PC-9 (cell line): Measurements from ENCODE around the gene ATP1A3. TPM values are rescaled to one million over a fixed set of nuclear protein-coding genes. Genes with fewer than 3 reads are reported as not detected.

Experiments used
- BruUV-seq: library from RNA; stranded (reverse); fragments of 400-500 nt; replicated peaks from 2 replicates; lab custom pipeline; 2021; lab: Mats Ljungman, UMichigan
- CTCF ChIA-PET: fragments of 300-600 bp; sonication (Branson Sonifier 250); formaldehyde crosslinking; loops from one replicate; lab custom pipeline; 2022; ENCODE audit warnings: antibody characterized with exemption; lab: Charles Lee
- POLR2A ChIA-PET: fragments of 300-600 bp; sonication (Branson Sonifier 250); formaldehyde crosslinking; loops from one replicate; lab custom pipeline; 2022; ENCODE audit warnings: antibody characterized with exemption; ENCODE audit not compliant: unreplicated experiment; lab: Charles Lee
- DNase-seq, 2 experiments: peaks; one replicate each; pipeline versions ENCODE4 v3.0.0 to v3.0.0-alpha.2; 2015 to 2022; ENCODE audit warnings: mixed read lengths in 1 of 2
- H2AFZ ChIP-seq: fragments of 200-600 bp; sonication (generic); 2 replicates; pipeline ENCODE4 v1.8.1; 2017; ENCODE audit warnings: antibody characterized with exemption
- H3F3A ChIP-seq: fragments of 200-600 bp; sonication (generic); 2 replicates; pipeline ENCODE4 v1.8.1; 2017; ENCODE audit warnings: antibody characterized with exemption, mild to moderate bottlenecking, low read depth; ENCODE audit not compliant: insufficient read depth
- H3K27ac ChIP-seq: fragments of 200-600 bp; sonication (generic); 2 replicates; pipeline ENCODE4 v1.6.1; 2016; ENCODE audit warnings: mixed run types
- H3K27me3 ChIP-seq: fragments of 200-600 bp; sonication (generic); 2 replicates; pipeline ENCODE4 v1.6.1; 2016; ENCODE audit warnings: low read depth, mixed run types; ENCODE audit not compliant: insufficient read depth
- H3K36me3 ChIP-seq: fragments of 200-600 bp; sonication (generic); 2 replicates; pipeline ENCODE4 v1.6.1; 2016; ENCODE audit warnings: low read depth, mixed run types
- H3K4me1 ChIP-seq: fragments of 200-600 bp; sonication (generic); replicated peaks from 2 replicates; pipeline ENCODE4 v1.6.1; 2016; ENCODE audit warnings: mixed run types; ENCODE audit not compliant: insufficient read depth
- H3K4me2 ChIP-seq: fragments of 200-600 bp; sonication (generic); 2 replicates; pipeline ENCODE4 v1.6.1; 2017; ENCODE audit warnings: mixed run types
- H3K4me3 ChIP-seq: fragments of 200-600 bp; sonication (generic); 2 replicates; pipeline ENCODE4 v1.6.1; 2016; ENCODE audit warnings: mixed run types
- H3K79me2 ChIP-seq: fragments of 200-600 bp; sonication (generic); 2 replicates; pipeline ENCODE4 v1.6.1; 2017; ENCODE audit warnings: low read depth, mixed run types
- H3K9me2 ChIP-seq: fragments of 200-600 bp; sonication (generic); 2 replicates; pipeline ENCODE4 v1.8.1; 2017; ENCODE audit warnings: mild to moderate bottlenecking; ENCODE audit not compliant: insufficient read depth
- H3K9me3 ChIP-seq: fragments of 200-600 bp; sonication (generic); 2 replicates; pipeline ENCODE4 v1.8.1; 2016; ENCODE audit warnings: low read depth; ENCODE audit not compliant: insufficient read depth
- H4K20me1 ChIP-seq: fragments of 200-600 bp; sonication (generic); 2 replicates; pipeline ENCODE4 v1.8.1; 2017; ENCODE audit not compliant: insufficient read depth
- CTCF ChIP-seq: fragments of 200-600 bp; sonication (generic); conservative IDR thresholded peaks from 2 replicates; pipeline ENCODE4 v1.6.1; 2017; ENCODE audit warnings: mixed run types, antibody characterized with exemption, mild to moderate bottlenecking, moderate library complexity
- EZH2 ChIP-seq: fragments of 200-600 bp; sonication (generic); IDR thresholded peaks from 2 replicates; pipeline ENCODE4 v1.8.0; 2017; ENCODE audit warnings: antibody characterized with exemption, low read depth
- intact Hi-C: fragments of 100-400 bp; cut with micrococcal nuclease; formaldehyde crosslinking; loops from one replicate; pipeline ENCODE4 v1.10.0; 2022; ENCODE audit not compliant: unreplicated experiment
- total RNA-seq: library from RNA; stranded (reverse); gene quantifications from 2 replicates; pipeline ENCODE4 v1.2.3, GENCODE V29; 2021

The ATP1A3 gene
- total RNA-seq, 1 experiment from 2014 or later: not detected

DNA sequence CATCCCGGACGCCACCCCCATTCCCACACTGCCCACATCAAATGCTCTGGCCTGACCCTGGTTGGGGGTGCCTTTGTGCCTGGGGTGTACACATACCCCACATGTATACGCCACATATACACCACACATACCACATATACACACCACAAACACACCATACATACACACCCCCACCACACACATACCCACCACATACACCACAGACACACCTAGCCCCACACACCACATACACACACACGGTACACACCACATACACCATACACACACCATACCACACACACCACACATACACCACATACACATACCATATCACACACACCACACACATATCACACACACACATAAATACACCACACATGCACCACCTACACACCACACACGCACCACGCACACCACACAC, 75.9 kb downstream of the ATP1A3 start:
- BruUV-seq: no TSS peak
- CTCF ChIA-PET: no interaction called here
- H3K4me3 ChIP-seq: no peak overlapping the region
- peaks cover 48% of the 10 kb centered on the region for H3K27me3 ChIP-seq
- no peak for DNase-seq
- POLR2A ChIA-PET: no interaction called here
- H3K9me3 ChIP-seq: no peaks in the 10 kb centered on the region
- H3K4me1 ChIP-seq: no peaks in the 10 kb centered on the region
- H3K27ac ChIP-seq: no peak overlapping the region
- TF ChIP-seq CTCF (no peak), EZH2 (no peak)
- no peaks in the 10 kb centered on the region for H3K79me2 ChIP-seq
- intact Hi-C loops: no loop called here
- H4K20me1 ChIP-seq: no peaks in the 10 kb centered on the region
- H2AFZ ChIP-seq: no peak overlapping the region
- no peak overlapping the region for H3K4me2 ChIP-seq
- no peaks in the 10 kb centered on the region for H3K9me2 ChIP-seq
- no peaks in the 10 kb centered on the region for H3K36me3 ChIP-seq
- peaks cover 20% of the 10 kb centered on the region; the same call in 1 of the 2 replicates for H3F3A ChIP-seq

- BruUV-seq: no TSS peak
- ChIA-PET POLR2A (no interaction called here), CTCF (no interaction called here)
- Histone ChIP-seq H3K27me3 (peaks cover 45% of the 10 kb centered on the region), H3K4me2 (no peak overlapping the region), H2AFZ (no peak overlapping the region), H3K4me1 (no peaks in the 10 kb centered on the region), H4K20me1 (no peaks in the 10 kb centered on the region), H3F3A (peaks cover 20% of the 10 kb centered on the region; the same call in 1 of the 2 replicates), H3K9me2 (no peaks in the 10 kb centered on the region), H3K36me3 (no peaks in the 10 kb centered on the region), H3K9me3 (no peaks in the 10 kb centered on the region), H3K4me3 (no peak overlapping the region), H3K79me2 (no peaks in the 10 kb centered on the region), H3K27ac (no peak overlapping the region)
- no peak for DNase-seq
- TF ChIP-seq CTCF (no peak), EZH2 (no peak)
- intact Hi-C loops: no loop called here
Observed at GRCh38 chr19:41917676-41918075, 76.4 kb downstream of the ATP1A3 start.

Other genes with a start within 250 kb of the ATP1A3 start
- gene CEACAM6, start 238.7 kb downstream of the ATP1A3 start, total RNA-seq: 265 and 468 TPM in 2 replicates
- not detected in 2 replicates for gene CEACAM3, start 197.6 kb downstream of the ATP1A3 start, total RNA-seq
- not detected in 2 replicates for gene LYPD4, start 149.5 kb downstream of the ATP1A3 start, total RNA-seq
- not detected in 2 replicates for gene DMRTC2, start 149.2 kb downstream of the ATP1A3 start, total RNA-seq
- 2,593 and 3,356 TPM in 2 replicates for gene RPS19, start 134.0 kb downstream of the ATP1A3 start, total RNA-seq
- gene CD79A, start 117.0 kb downstream of the ATP1A3 start, total RNA-seq: 0.33 and 0.59 TPM in 2 replicates
- 101 and 109 TPM in 2 replicates for gene ARHGEF1, start 111.0 kb downstream of the ATP1A3 start, total RNA-seq
- gene ERFL, start 65.8 kb downstream of the ATP1A3 start, total RNA-seq: 0.65 and 0.98 TPM in 2 replicates
- 110 and 188 TPM in 2 replicates for gene RABAC1, start 34.9 kb downstream of the ATP1A3 start, total RNA-seq
- gene GRIK5, start 76.0 kb upstream of the ATP1A3 start, total RNA-seq: 0.96 and 1.1 TPM in 2 replicates
- gene ZNF574, start 81.9 kb upstream of the ATP1A3 start, total RNA-seq: 19.4 and 21.6 TPM in 2 replicates
- gene POU2F2, start 138.2 kb upstream of the ATP1A3 start, total RNA-seq: 2.9 and 3.5 TPM in 2 replicates
- 45.6 and 49.6 TPM in 2 replicates for gene DEDD2, start 223.4 kb upstream of the ATP1A3 start, total RNA-seq
- 13.4 and 13.9 TPM in 2 replicates for gene ZNF526, start 226.1 kb upstream of the ATP1A3 start, total RNA-seq
- gene GSK3A, start 248.4 kb upstream of the ATP1A3 start, total RNA-seq: 37.4 and 44.6 TPM in 2 replicates